Retinal pigment epithelial cell (primary cell): ENCODE results near the gene MBNL1.

Experiments used
- DNase-seq: peaks from one replicate; pipeline ENCODE4 v3.0.0-alpha.2; 2010; ENCODE audit warnings: low read depth
- H3K4me3 ChIP-seq: 2 replicates; pipeline ENCODE4 v1.5.1; 2011; ENCODE audit warnings: mild to moderate bottlenecking, low read length, control low read depth, moderate library complexity
- TF ChIP-seq, protein P1 (sequence below): conservative IDR thresholded peaks from 2 replicates; pipeline ENCODE4 v1.5.1; 2011; ENCODE audit warnings: low read depth, low read length, control low read depth, inconsistent platforms

Gene MBNL1

DNA sequence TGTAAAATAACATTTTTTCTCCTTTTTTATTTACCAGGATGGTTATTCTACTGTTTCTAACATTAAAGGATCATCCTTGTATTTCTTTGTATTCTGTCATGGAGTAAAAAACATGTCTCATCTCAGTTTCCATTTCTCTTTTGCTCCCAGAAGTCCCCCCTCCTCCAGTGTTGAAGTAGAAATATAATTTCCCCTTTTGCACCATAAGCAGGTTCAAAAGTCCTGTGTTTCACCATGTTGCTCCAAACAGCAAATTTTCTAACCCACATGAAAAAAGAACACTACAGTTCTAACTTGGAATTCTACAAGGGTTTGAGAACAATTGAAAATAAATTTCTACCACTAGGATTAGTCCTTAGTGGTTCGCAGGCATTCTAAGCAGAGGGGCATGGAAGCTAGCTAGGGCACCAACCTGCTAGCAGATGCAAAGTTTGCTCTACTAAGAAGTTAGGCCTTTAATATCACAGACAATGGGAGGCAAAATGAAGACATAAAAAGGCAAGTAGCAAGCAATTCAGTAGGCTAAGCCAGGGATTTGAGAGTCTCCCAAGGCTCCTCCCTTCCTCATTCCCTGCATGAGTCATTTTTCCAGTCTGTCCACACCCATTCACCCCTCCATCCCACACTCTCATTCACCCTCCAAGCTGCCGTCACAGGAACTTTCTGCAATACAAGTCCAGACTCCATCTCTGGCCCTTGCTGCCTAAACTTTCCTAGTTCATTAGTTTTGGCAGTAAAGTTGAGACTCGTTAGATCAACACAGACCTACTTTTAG, 2.3 kb upstream of the MBNL1 start:
- peak; percentile 87 for DNase-seq
- H3K4me3 ChIP-seq = no peak overlapping the region
- TF ChIP-seq, protein P1, sequence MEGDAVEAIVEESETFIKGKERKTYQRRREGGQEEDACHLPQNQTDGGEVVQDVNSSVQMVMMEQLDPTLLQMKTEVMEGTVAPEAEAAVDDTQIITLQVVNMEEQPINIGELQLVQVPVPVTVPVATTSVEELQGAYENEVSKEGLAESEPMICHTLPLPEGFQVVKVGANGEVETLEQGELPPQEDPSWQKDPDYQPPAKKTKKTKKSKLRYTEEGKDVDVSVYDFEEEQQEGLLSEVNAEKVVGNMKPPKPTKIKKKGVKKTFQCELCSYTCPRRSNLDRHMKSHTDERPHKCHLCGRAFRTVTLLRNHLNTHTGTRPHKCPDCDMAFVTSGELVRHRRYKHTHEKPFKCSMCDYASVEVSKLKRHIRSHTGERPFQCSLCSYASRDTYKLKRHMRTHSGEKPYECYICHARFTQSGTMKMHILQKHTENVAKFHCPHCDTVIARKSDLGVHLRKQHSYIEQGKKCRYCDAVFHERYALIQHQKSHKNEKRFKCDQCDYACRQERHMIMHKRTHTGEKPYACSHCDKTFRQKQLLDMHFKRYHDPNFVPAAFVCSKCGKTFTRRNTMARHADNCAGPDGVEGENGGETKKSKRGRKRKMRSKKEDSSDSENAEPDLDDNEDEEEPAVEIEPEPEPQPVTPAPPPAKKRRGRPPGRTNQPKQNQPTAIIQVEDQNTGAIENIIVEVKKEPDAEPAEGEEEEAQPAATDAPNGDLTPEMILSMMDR = no peak

DNA sequence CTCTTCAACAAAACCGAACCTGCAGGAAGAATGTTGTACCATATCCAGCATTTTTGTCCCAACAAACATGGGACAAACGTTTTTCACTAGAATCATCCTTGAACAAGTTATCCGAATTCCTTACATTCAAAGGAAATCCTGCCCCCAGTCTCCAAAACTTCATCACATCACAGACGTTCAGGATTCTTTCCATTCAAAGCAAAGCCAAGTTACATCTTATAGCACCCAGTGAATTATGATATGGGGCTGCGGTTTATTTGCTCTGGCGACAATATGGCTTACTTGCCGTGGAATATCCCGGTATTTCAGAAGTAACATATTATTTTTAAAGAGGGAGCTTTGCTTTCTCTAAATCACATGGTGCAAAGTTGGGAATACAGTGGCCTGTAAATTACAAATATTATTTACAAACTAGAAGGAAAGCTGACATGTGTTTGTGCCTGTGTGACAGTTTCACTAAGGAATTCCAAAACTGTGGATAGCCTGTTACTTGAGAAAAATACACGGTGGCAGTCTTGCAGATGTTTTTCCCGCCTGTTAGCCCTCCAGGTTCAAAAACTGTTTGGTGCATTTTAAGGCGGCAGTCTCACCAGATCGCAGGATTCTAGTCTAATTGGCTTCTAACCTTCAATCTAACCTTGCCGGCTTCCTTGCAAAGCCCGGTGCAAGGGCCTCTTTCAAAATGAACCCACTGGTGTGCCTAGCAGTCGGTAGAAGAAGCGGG, 736 bp upstream of the MBNL1 start:
- TF ChIP-seq, protein P1 = no peak
- H3K4me3 ChIP-seq = peak overlapping the region; percentile 87
- DNase-seq = no peak

DNA sequence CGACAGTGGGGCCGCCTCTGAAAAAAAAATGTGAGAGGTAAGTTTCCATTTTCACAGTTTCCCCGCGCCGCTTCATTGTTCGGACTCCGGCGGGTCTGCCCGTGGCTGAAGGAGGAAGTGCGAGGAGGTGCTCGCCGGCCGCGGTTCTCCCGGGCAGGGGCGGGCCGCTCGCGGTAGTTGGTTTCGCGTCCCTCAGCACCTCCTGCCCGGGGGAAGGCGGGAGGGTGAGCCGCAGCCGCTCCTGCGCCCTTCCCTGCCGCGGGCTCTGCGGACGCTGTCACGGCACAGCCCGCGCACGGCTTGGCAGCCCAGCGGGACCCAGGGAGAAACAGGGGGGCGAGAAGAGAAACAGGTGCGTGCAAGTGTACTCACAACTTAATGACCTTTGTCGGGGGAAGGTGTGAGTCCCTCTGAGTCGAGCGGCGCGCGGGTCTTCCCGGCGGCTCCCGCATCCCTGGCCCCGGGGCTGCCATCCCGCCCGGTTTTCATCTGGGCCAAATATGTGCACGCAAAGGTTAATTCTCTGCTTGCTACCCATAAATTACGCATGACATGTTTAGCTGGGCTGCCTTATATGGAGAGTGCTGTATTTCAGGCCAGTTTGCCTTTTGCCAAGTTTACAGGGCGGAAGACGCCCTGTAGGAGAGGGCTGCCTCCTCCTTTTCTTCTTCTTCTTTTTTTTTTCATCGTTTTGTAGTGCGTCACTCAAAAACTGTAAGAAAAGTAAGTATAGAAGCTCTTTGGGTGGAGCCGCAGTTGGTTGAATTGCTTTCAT, 514 bp downstream of the MBNL1 start:
- TF ChIP-seq, protein P1 = no peak
- DNase-seq = peak; percentile 56
- peak overlapping the region; percentile 87 for H3K4me3 ChIP-seq

DNA sequence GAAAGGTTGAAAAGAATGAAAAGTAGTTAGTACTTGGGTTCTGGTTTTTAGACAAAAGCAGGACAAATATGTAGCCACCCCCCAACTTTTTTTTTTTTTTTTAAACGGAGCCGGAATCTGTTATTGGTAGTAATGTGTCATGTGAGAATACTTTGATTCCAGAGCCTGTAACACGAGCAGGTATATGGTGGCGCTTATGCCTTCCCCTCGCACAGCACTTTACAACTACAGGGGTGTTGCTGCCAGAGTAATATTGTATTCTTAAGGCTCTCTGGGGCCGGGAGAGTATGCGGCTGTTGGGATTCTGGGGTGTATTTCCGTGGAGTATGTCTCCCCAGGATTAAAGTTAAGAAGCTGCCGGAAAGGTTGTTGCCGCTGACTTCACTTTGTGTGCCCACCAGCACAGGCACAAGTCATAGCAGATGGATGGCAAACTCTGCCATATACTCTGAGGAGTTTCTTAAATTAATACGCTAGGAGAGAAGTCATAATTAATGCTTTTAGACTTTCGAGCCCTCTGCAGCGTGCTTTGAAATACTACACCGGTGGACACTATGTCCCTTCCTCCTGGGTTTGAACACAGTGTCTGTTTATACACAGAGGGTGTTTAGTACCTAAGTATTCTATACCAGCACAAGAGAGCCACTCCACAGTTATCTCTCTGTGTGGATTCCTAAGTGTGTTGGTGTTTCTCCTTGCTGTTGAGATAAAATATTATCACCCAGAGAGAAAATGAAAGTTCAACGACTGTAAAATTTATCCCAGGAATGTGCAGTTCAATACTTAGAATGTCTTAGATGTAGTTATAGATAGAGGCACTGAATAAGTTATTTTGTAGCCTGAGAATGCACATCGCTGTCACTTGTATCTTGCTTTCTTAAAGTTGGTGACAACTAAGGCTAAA, 1.4 kb downstream of the MBNL1 start:
- TF ChIP-seq, protein P1 = no peak
- H3K4me3 ChIP-seq = peak overlapping the region; percentile 87
- DNase-seq = peak; percentile 43

DNA sequence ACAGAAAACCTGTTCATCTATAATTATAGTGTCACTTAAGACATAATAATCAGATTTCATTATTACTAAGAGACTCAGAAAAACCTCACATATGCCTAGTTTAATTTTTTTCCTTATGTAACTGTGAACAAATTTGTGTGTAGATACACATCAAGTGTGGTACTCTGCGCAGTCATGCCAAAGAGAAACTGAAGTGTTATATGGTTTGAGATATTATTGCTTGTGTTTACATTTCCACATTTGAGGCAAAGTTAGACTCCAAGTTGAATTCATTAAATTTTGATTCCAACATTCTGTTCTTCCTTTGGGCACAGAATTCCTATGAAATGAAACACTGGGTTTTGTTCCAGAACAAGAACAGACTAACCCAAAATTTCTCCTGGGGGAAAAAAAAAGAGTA, 2.2 kb downstream of the MBNL1 start:
- TF ChIP-seq, protein P1 = no peak
- peak overlapping the region; percentile 87 for H3K4me3 ChIP-seq
- no peak for DNase-seq

DNA sequence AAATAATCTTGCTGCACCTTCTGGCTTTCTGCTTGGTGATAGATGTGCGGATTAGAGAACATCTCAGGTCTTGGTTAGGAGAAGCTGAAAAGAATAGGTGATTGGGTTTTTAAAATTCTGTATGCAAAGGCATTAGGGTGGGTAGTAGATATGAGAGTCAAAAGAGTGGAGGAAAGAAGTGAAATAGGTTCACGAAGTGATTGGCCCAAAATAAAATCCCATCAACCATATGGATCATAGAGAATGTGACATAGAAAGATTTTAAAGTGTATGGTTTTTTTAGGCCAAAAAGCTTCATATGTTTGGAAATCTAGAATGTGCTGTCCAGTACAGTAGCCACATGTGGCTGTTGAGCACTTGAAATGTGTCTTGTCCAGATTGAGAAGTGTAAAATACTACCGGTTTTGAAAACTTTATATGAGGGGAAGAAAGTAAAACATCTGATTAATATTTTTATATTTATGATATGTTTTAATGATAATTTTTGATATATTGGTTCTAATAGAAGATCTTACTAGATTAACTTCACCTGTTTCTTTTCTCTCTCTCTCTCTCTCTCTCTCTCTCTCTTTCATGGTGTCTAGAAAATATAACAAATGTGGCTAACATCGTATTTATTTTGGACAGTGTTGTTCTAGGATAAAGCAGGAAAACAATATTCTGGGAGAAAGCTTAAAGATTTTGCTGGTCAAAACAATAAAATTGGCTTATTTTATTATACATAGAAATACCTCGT, 2.9 kb downstream of the MBNL1 start:
- H3K4me3 ChIP-seq = no peak overlapping the region
- TF ChIP-seq, protein P1 = no peak
- no peak for DNase-seq
